Activated CD8-positive, alpha-beta memory T cell treated with anti-CD3 and anti-CD28 coated beads for 4 hours (primary cell): ENCODE results near the gene OOSP4B.
"Not testable (repeated sequence)": the region's sequence is repeated elsewhere in the genome, so short reads cannot be mapped to it uniquely, and the experiment has no call there.

ENCODE experiments used
- DNase-seq, 2 donors: peaks; one replicate each; pipeline ENCODE4 v3.0.0-alpha.2; 2020; ENCODE audit warnings: low read depth in 2 of 2

Gene OOSP4B

GRCh38 chr11:60016881-60017280 lies at the start of gene OOSP4B:
OOSP4B (plus strand) TSS chr11:60017181.
- no peak for DNase-seq

GRCh38 chr11:59967677-59968394 lies 49.1 kb upstream of the OOSP4B start:
- no peak for DNase-seq

- no peak for DNase-seq
Measured at GRCh38 chr11:59968395-59968783, 48.6 kb upstream of the OOSP4B start.

DNA sequence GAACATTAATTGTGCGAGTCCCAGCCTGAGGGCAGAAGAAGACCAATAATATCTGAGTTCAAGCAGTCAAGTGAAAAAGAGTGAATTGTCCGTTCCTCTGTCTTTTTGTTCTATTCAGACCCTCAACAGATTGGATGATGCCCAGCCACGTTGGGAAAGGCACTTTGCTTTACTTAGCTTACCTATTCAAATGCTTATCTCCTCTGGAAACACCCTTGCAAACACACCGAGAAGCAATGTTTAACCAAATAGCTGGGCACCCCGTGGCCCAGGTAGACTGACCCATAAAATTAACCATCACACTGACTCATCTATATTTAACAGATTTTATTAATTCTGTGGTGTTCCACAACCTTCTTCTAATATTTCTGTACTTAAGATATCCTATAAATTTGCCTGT lies 43.9 kb upstream of the OOSP4B start:
- DNase-seq, result no peak

DNA sequence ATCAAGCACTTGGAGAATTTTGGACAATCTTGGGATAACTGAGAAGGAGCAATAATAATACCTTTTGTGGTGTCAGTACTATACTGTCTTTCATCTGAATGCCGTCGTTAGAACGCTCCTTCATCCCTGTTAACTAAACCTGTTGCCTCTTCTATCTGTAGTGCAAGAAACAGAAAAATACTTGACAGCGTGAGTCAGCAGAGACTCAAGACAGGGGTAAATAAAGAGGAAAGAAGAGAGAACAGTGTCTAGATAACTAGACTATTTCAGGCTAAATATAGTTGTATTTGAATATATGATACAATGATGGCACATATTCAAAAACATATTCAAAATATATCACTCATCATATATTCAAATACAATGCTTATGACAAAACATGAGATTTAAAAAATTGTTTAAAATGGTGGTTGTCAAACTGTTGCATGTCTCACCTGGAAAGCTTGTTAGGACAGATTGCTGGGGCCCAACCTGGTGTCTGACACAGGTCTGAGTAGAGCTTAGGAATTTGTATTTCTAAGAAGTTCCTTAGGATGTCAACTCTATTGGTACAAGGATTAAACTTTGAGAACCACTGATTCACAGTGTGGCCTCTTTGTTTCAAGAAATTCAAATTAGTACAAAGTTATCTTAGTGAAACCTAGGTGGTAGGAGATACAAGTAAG lies 35.7 kb upstream of the OOSP4B start:
- no peak for DNase-seq

GRCh38 chr11:59982037-59982436 lies 34.9 kb upstream of the OOSP4B start:
- not testable (repeated sequence) for DNase-seq

DNA sequence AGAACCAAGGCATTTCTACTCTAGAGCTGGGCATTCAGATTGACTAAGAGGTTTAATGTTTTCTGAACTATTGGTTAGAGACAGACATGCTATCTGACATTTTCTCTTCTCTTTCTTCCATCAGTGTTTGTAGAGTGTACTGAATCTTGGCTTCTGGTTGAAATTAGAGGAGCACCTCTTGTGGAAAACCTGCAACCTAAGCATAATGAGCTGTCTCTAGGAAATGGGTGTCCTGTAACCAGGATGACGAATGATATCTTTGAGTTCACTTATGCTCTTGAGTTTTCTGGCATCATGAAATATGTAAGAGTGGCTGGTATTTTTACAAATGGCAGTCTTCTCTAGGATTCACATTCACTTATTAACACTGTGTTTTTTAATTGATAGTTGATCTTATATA lies 33.8 kb upstream of the OOSP4B start:
- DNase-seq, result no peak

DNA sequence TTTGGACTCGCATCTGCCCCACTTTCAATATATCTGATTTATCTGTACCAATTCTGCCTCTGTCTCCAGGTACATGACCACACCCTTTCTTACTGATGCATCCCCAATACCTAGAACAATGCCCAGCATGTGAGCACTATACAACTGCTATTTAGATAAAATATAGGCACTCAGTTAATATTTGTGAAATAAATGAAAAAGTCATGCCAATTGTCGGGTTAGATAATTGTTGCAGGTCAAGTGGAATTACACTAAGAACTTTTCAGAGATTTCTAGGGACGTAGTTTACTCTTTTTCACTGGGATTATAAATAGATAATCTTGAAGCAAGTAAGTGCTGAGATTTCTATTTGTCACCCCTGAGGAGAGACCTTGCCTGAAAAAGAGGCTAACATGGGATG lies 32.6 kb upstream of the OOSP4B start:
- no peak for DNase-seq

DNA sequence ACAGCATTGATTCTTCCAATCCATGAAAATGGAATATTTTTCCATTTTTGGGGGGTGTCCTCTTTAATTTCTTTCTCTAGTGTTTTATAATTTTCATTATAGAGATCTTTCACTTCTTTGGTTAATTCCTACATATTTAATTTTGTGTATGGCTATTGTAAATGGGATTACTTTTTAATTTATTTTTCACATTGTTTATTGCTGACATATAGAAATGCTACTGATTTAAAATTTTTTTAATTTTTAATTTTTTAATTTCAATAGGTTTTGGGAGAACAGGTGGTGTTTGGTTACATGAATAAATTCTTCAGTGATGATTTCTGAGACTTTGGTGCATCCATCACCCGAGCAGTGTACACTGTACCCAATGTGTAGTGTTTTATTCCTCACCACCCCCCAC lies 26.6 kb upstream of the OOSP4B start:
- no peak for DNase-seq

GRCh38 chr11:59992425-59992824 lies 24.6 kb upstream of the OOSP4B start:
- DNase-seq, result no peak

DNA sequence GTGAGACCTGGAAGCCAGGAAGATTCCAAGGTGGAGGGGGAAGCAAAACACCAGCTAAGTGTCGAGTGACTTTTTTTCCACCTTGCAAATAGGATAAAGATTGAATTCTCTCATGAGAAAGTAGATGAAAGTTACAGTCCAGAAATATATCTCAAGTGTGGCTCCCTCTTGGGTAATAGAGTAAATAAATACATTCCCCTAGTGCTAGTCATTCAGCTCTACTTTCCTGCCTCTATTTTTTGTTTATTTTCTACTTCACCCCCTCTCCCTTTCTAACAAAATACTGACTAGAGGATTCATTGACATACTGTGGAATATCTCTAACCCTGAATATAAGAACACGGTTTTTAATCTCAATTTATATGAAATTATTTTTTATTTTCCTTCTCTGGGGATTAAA lies 19.2 kb upstream of the OOSP4B start:
- DNase-seq, result no peak

DNA sequence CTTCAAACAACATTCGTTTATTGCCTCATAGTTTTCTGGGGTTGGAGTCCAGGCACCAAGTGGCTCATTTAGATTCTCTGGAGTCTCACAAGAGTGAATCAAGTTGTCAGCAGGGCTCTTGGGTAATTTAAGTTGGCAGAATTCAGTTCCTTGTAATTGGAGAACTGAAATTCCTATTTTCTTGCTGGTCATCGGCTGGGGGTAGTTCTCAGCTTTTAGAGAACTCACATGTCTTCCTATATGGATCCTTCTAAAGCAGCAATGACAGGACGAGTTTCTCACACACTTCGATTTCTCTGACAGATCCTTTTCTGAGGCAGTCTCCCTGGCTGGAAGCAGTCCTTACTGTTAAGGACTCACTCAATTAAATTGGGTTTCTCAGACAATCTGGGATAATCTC lies 17.3 kb upstream of the OOSP4B start:
- no peak for DNase-seq

DNA sequence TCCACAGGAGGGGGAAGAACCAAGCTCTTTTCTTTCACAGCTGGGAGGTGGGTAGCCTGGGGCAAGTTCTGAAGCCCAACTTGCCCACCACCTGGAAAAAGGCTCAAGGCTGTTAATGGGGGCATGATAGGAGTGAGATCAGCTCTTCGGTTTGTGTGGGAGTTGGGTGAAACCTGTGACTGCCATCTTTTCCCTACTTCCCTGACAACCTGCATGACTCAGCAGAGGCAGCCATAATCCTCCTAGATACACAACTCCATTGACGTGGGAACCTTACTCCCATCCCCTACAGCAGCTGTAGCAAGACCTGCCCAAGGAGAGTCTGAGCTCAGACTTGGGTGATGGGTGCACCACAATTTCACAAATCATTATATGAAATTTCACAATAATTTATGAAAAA lies 13.3 kb upstream of the OOSP4B start:
- DNase-seq, result no peak

- no peak for DNase-seq
Measured at GRCh38 chr11:60005360-60005759, 11.6 kb upstream of the OOSP4B start.

DNA sequence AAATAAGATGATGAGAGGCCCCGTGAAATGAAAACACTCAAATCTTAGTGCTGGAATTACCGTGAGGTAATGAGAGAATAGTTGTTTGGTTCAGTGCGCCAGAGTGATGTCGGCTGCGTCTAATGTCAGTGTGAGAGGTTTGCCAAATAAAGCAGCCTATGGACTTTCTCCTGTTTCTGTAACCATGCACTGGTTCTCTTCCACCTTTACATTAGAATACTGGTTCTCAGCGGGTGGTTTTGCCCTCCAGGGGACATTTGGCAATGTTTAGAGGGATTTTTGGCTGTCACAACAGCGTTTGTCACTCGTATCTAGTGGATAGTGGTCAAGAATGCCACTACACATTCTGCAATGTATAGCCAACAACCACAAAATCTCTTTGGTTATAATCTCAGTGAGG lies 1.1 kb downstream of the OOSP4B start:
- no peak for DNase-seq

DNA sequence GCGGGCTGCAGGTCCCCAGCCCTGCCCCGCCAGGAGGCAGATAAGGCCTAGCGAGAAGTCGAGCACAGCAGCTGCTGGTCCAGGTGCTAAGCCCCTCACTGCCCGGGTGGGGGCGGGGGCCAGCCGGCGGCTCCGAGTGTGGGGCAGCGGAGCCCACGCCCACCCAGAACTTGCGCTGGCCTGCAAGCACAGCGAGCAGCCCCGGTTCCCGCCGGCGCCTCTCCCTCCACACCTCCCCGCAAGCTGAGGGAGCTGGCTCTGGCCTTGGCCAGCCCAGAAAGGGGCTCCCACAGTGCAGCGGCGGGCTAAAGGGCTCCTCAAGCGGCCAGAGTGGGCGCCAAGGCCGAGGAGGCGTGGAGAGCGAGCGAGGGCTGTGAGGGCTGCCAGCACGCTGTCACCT lies 3.4 kb downstream of the OOSP4B start:
- not testable (repeated sequence) for DNase-seq

DNA sequence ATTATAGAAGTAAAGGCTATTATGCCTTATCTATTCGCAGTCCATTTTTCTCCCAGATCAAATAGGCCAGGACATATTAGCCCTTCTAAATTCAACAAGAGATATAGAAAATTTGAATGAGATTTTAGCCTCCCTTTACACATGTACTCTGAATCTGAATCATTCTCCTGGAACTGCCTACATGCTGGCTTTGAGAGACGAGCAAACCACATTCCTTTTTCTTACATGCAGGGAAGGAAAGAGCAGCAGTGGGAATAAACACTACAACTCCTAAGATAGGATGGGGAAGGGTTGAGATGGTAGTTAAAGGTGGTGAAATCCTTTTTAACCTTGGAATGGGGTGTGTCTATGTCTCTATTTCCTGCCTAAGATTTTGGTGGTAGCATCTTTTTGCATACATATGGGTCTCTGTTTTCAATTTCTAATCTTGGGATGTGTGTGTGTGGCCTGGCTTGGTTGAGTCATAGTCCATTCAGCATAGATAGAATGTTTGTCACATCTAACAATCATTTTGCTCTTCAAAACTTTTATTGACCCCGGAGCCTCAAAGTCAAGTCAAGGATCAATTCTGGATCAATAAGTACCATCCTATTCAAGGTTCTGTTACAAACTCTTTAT lies 12.1 kb downstream of the OOSP4B start:
- no peak for DNase-seq

- no peak for DNase-seq
Measured at GRCh38 chr11:60040109-60040508, 23.1 kb downstream of the OOSP4B start, which contains the start of gene OOSP2. OOSP2 (plus strand) TSS chr11:60040409; CDS start chr11:60040460, 51 bp downstream.

DNA sequence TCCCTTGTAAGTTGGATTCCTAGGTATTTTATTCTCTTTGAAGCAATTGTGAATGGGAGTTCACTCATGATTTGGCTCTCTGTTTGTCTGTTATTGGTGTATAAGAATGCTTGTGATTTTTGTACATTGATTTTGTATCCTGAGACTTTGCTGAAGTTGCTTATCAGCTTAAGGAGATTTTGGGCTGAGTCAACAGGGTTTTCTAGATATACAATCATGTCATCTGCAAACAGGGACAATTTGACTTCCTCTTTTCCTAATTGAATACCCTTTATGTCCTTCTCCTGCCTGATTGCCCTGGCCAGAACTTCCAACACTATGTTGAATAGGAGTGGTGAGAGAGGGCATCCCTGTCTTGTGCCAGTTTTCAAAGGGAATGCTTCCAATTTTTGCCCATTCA lies 33.4 kb downstream of the OOSP4B start:
- not testable (repeated sequence) for DNase-seq

DNA sequence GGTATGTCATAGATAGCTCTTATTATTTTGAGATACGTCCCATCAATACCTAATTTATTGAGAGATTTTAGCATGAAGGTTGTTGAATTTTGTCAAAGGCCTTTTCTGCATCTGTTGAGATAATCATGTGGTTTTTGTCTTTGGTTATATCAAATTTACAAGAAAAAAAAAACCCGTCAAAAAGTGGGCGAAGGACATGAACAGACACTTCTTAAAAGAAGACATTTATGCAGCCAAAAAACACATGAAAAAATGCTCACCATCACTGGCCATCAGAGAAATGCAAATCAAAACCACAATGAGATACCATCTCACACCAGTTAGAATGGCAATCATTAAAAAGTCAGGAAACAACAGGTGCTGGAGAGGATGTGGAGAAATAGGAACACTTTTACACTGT lies 33.9 kb downstream of the OOSP4B start:
- DNase-seq, result not testable (repeated sequence)

- no peak for DNase-seq
Measured at GRCh38 chr11:60056349-60056969, 39.5 kb downstream of the OOSP4B start, which contains the start of gene MS4A3. MS4A3 (plus strand) TSS chr11:60056665; CDS start chr11:60061161, 4,496 bp downstream.

DNA sequence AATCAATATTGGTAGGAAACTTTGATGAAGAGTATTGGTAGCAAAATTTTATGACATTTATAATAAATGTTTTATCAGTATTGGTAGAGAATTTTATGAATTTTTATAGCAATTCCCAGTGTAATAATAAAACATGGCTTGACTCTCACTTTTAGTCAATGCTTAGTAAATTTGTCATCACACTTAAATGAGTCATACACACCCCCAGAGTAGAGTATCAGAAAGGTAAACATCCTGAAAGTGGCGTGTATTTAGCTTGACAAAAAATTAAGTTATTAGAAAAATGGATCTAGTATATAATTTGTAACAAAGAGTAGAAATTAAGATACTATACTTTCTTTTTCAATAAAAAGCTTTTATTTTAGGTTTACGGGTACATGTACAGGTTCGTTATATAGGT lies 42.1 kb downstream of the OOSP4B start:
- DNase-seq, result no peak
